ENCODE measurements around the gene HECTD2.

DNA sequence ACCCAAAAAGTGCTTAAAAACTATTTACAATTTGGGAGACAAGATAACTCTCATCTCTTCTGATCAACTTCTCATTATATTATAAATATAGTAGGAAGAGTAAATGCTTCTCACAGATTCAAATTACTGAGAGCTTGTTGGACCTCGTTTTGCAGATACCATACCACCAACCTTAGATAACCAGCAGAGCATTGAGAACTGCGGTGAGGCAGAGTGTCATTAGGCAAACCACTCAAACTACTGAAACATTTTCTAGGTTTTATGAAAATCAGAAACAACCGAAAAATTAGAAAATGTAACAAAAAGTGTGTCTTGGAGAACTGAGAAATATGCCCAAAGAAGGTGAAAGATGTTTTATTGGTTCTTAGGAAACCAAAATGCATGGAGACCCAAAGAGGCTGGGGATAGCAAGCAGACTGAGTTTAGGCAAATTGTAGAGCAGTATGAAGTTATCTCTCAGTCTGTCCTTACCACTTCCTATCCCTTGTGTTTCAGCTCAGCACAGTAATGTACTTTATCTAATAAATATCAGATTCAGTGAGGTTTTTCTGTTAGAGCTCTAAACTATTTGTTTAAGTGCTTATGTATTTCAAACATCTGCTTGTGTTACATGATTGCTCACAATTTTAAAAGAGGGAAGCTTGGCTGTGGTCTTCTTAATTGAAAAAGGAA is 77.9 kb downstream of the HECTD2 start:
- TF ChIP-seq FOXM1 (IDR thresholded peaks at IDR 0.05; ENCODE audit: borderline replicate concordance) (no peak), BHLHE40 (IDR thresholded peaks at IDR 0.05; ENCODE audit: borderline replicate concordance) (no peak), TARDBP (IDR thresholded peaks at IDR 0.05) (no peak), HDGF (IDR thresholded peaks at IDR 0.05; ENCODE audit: borderline replicate concordance) (no peak), NFRKB (IDR thresholded peaks at IDR 0.05) (no peak), FOXK2 (IDR thresholded peaks at IDR 0.05) (no peak), SP1 (IDR thresholded peaks at IDR 0.05) (no peak), ZNF384 (IDR thresholded peaks at IDR 0.05) (no peak), ELF4 (IDR thresholded peaks at IDR 0.05) (no peak), FOXA1 (IDR thresholded peaks at IDR 0.05) (no peak)
